ENCODE data around the gene ACTL7A.
"Not testable (repeated sequence)": the region's sequence is repeated elsewhere in the genome, so short reads cannot be mapped to it uniquely, and the experiment has no call there.

ACTL7A gene

GRCh38 chr9:108861997-108862396 lies at the start of gene ACTL7A:
TSS of gene ACTL7A (plus strand) at chr9:108862266. CDS start at chr9:108862323, 57 bp downstream.
- DNase-seq, result no peak

DNA sequence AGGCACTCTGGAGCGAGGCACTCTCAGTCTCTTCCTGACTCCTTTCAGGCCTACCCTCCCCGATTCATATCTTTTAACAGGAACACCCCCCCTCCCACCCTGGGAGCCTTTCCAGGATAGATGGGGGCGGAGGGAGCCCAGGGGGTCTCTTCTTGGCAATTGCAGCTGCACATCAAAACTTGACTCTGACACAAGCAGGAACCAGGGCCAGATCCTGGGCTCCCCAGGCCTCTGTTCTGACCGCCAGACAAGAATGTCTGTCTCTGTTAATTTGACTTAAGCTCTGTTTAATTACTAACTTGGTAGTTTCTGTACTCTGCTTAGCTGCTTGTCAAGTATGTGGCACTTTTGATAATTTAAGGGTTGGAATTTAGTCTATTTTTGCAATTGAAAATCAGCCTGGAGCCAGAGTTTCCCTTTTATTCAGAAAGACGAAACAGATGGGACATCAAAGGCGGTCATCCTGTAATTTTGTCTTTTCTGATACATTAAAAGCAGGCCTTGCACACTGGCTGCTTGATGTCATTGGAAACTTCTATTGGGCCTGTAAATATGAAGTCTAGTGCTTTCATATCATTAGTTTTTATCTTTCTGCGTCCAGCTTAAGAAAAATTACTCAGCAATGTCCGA lies 49.6 kb upstream of the ACTL7A start:
- DNase-seq, result no peak

DNA sequence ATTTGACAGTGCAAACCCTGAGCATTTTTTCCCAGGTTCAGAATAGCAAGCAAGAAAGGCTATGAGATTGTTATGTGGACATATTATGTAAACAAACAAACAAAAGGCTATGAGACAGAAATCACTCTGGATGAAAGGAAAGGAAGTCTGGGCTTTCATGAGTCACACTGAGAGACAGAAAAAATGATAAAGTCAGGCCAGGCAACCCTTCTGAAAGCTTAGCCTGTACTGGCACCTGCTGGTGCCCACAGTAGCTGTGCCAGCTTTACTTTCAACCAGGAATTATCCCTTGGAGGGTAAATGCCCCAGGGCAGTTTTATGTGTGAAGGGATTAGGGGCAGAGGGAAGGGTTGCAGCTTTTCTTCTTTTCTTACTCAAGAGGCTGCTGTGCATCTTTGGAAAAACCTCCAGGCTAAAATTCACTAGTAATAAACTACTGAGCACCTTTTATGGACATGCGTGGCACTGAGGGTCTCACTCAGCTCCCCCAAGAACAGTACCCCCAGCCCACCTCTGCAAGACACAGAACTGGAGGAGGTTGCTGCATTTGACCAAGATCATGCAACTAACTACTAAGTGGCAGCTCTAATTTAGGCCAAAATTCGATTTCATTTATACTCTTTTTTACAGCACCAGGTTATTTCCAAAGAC lies 48.0 kb upstream of the ACTL7A start:
- DNase-seq, result no peak

DNA sequence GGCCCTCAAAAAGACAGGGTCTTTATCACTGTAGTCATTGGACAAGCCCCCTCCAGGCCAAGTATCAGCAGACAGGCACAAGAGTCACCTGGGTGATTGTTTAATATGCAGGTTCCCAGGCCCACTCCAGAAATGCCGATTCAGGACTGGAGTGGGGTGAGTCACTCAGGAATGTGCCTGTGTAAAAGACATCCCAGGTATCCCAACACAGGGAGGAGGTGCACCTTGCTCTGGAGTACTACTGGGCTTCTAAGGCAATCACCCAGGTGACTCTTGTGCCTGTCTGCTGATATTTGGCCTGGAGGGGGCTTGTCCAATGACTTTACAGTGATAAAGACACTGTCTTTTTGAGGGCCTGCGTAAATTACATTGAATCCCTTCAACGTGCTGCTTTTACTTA lies 46.9 kb upstream of the ACTL7A start:
- no peak for DNase-seq

GRCh38 chr9:108816037-108816436 lies 46.0 kb upstream of the ACTL7A start:
- no peak for DNase-seq

GRCh38 chr9:108823829-108824228 lies 38.2 kb upstream of the ACTL7A start:
- no peak for DNase-seq

DNA sequence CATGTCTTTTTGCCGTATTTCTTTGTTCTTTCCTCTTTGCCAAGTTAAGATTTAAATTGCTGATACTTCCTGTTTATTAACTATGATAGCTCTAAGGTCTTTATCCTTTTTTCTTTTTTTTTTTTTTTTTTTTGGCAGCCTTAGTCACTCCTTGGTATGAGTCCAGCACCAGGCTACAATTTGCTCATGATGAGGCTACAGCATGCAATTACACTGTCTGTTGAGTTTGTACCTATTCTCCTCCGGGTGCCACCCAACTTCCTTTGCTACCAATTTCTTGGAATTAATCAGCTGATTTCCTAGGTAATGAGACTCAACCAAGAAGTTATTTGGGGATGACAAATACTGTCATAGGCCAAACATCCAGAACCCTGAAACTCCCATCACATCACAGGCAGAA lies 31.8 kb upstream of the ACTL7A start:
- no peak for DNase-seq

DNA sequence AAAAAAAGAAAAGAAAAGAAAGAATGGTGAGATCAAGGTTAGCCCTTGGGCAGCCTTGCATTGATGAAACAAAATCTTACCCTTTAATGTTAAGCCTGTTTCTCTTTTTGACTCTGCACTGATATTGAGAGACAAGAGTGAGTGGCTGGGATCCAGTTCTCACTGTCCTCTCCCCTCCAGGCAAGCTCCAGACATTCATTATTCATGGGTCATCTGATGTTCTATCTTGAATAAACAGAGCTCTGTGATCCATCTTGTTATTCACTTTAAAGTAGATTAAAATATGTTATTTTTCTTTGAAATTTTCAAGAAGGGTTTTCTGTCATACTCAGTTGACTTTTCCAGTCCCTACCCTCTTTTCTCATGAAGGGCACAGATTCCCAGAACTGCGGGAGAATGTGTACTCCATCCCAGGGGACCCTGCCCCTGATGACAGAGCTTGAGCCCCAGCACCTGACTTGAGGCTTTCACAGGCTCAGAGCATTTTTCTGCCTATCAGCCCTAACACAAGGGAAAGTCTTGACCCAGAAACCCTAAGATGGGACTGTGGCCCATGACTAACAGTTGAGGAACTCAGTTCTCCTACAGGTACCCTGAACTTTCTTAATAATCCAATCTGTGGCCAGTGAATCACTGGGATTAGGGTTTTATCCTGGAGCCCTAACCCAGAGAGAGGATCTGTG lies 30.4 kb upstream of the ACTL7A start:
- no peak for DNase-seq

- DNase-seq, result no peak
Observed at GRCh38 chr9:108832179-108832500, 29.9 kb upstream of the ACTL7A start.

GRCh38 chr9:108834959-108835665 lies 27.0 kb upstream of the ACTL7A start:
- DNase-seq, result no peak

GRCh38 chr9:108835831-108836230 lies 26.2 kb upstream of the ACTL7A start:
- no peak for DNase-seq

GRCh38 chr9:108836319-108836718 lies 25.7 kb upstream of the ACTL7A start:
- no peak for DNase-seq

GRCh38 chr9:108836781-108837180 lies 25.3 kb upstream of the ACTL7A start:
- DNase-seq, result no peak

- no peak for DNase-seq
Observed at GRCh38 chr9:108837530-108837929, 24.5 kb upstream of the ACTL7A start.

DNA sequence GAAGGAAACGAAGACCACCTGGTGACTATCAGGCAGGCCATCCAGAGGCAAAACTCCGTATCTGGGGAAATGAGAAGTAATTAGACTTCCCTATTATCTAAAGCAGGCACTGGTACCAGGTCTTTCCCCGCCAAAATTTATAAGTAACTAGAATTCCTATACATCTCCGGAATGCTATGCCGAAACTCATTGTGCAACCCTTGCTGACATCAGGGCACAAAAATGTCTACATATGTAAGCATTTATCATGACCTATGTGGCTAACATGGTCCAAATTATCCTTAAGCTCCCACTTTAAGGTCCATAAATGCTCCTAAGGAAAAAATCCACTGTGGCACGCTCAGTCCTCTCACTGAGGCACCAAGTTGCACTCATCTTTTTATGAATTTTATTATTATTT lies 24.0 kb upstream of the ACTL7A start:
- no peak for DNase-seq

DNA sequence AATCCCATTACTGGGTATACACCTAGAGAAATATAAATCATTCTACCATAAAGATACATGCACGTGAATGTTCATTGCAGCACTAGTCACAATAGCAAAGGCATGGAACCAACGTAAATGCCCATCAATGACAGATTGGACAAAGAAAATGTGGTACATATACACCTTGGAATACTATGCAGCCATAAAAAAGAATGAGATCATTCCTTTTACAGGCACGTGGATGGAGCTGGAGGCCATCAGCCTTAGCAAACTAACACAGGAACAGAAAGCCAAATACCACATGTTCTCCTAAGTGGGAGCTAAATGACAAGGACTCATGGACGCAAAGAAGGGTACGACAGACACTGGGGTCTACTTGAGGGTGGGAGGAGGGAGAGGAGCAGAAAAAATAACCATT lies 22.5 kb upstream of the ACTL7A start:
- not testable (repeated sequence) for DNase-seq

- peak; percentile 45 for DNase-seq
Observed at GRCh38 chr9:108842610-108843295, 19.3 kb upstream of the ACTL7A start.

GRCh38 chr9:108844391-108844790 lies 17.7 kb upstream of the ACTL7A start:
- DNase-seq, result no peak

- DNase-seq, result no peak
Observed at GRCh38 chr9:108844856-108845255, 17.2 kb upstream of the ACTL7A start.

- no peak for DNase-seq
Observed at GRCh38 chr9:108845507-108845906, 16.6 kb upstream of the ACTL7A start.

GRCh38 chr9:108845947-108846346 lies 16.1 kb upstream of the ACTL7A start:
- no peak for DNase-seq

DNA sequence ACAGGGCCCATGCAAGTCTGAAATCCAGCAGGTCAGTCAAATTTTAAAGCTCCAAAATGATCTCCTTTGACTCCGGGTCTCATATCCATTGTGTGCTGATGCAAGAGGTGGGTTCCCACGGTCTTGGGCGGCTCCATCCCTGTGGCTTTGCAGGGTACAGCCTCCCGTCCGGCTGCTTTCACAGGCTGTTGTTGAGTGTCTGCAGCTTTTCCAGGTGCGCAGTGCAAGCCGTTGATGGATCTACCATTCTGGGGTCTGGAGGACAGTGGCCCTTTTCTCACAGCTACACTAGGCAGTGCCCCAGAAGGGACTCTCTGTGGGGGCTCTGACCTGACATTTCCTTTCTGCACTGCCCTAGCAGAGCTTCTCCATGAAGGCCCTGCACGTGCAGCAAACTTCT lies 13.8 kb upstream of the ACTL7A start:
- DNase-seq, result not testable (repeated sequence)

DNA sequence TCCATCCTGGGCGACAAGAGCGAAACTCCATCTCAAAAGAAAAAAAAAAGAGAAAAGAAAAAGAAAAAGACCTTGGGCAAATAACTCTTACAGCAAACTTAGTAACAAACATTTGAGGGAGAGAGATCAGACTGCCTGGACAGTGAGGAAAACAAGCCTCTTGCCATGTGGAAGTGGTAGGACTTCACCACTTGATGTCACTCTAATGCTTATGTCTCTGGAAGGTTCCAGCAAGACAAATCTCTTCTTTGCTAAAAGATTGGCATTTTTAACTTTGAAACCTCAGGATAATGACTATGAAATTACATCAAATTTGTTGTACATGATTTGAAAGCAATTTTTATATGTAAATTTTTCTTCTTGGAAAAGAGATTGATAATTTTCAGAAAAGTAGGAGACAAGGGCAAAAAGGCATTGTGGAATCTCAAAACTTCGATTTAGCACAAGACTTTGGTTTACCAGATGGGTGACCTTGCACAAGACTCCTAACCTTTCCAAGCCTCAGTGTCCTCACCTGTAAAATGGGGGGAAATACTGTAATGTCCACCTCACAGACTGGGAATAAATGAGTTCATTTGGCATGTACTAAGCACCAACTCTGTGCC lies 11.7 kb upstream of the ACTL7A start:
- DNase-seq, result no peak
